Spleen (tissue), 11 donors: ENCODE results near the gene GTPBP1. TPM values are rescaled to one million over a fixed set of nuclear protein-coding genes. Genes with fewer than 3 reads are reported as not detected.
A peak's percentile ranks its signal among the peaks of the same experiment; 100 is the strongest.

Experiments used
- DNase-seq: peaks from one replicate; pipeline ENCODE4 v3.0.0-alpha.2; 2020
- H3K27ac ChIP-seq, 8 donors: fragments of 200-600 bp; sonication (generic) in 7 of 8; 1 replicate in 4 of 8; 2 replicates in 4 of 8; pipeline versions ENCODE4 v1.5.0 to v1.8.0; 2016 to 2021; ENCODE audit warnings: inconsistent platforms in 4 of 8, mild to moderate bottlenecking in 4 of 8, moderate library complexity in 1 of 8
- H3K27me3 ChIP-seq, 7 donors: fragments of 200-600 bp; sonication (generic) in 6 of 7; replicated peaks in 1 of 7; 1 replicate in 4 of 7; 2 replicates in 3 of 7; pipeline versions ENCODE4 v1.5.0 to v1.8.0; 2016 to 2021; ENCODE audit warnings: inconsistent platforms in 3 of 7, mild to moderate bottlenecking in 1 of 7
- H3K36me3 ChIP-seq, 6 donors: fragments of 200-600 bp; sonication (generic) in 5 of 6; 1 replicate in 4 of 6; 2 replicates in 2 of 6; pipeline versions ENCODE4 v1.5.0 to v1.8.0; 2016 to 2021; ENCODE audit warnings: inconsistent platforms in 2 of 6
- H3K4me1 ChIP-seq, 6 donors: fragments of 200-600 bp; sonication (generic) in 5 of 6; 1 replicate in 3 of 6; 2 replicates in 3 of 6; pipeline versions ENCODE4 v1.5.0 to v1.8.0; 2016 to 2021; ENCODE audit warnings: inconsistent platforms in 3 of 6
- H3K4me3 ChIP-seq, 8 donors: fragments of 200-600 bp; sonication (generic) in 7 of 8; 1 replicate in 4 of 8; 2 replicates in 4 of 8; pipeline versions ENCODE4 v1.5.0 to v1.8.0; 2016 to 2021; ENCODE audit warnings: inconsistent platforms in 4 of 8, mild to moderate bottlenecking in 4 of 8, moderate library complexity in 2 of 8
- H3K9me3 ChIP-seq, 8 donors: fragments of 200-600 bp; sonication (generic) in 7 of 8; 1 replicate in 4 of 8; 2 replicates in 4 of 8; pipeline versions ENCODE4 v1.5.0 to v1.8.0; 2016 to 2021; ENCODE audit warnings: inconsistent platforms in 4 of 8
- CTCF ChIP-seq, 11 experiments: fragments of 200-600 bp in 7 of 11; fragments of 450-650 bp in 4 of 11; sonication (generic) in 4 of 11; IDR thresholded peaks in 8 of 11; conservative IDR thresholded peaks in 3 of 11; 1 replicate in 7 of 11; 2 replicates in 4 of 11; pipeline versions ENCODE4 v1.4.0 to v1.8.0; 2016 to 2021; ENCODE audit warnings: antibody characterized with exemption in 11 of 11, inconsistent platforms in 4 of 11, mild to moderate bottlenecking in 1 of 11
- POLR2A ChIP-seq, 3 donors: fragments of 450-650 bp; IDR thresholded peaks; one replicate each; pipeline ENCODE4 v1.5.1; 2017; ENCODE audit warnings: antibody characterized with exemption in 3 of 3, mild to moderate bottlenecking in 1 of 3
- POLR2AphosphoS5 ChIP-seq, 3 donors: sonication (generic); formaldehyde crosslinking; IDR thresholded peaks; one replicate each; pipeline ENCODE4 v1.5.1; 2017; ENCODE audit warnings: antibody characterized with exemption in 3 of 3
- WGBS, 5 donors: extraction: QIAGEN DNeasy Blood & Tissue Kit in 3 of 5; methylation state at CpG; one replicate each; pipeline versions ENCODE4 v1.1.5 to v1.1.7; 2013 to 2018; 5-methylcytosine and 5-hydroxymethylcytosine counted together
- intact Hi-C: fragments of 100-400 bp; cut with DNase I; formaldehyde crosslinking; loops from one replicate; pipeline ENCODE4 v1.15.0; 2023; ENCODE audit warnings: low total_unique reads
- polyA plus RNA-seq, 3 donors: library from polyadenylated mRNA; stranded (reverse); fragments of 200-250 nt; gene quantifications; one replicate each; pipeline ENCODE4 v1.2.1, GENCODE V29; 2013
- total RNA-seq, 7 donors: library from RNA; depleted of rRNA in 3 of 7; stranded (reverse); fragments of >200 nt in 3 of 7; fragmentation: NEBNext Ultra II Directional in 4 of 7; extraction: Animal tissue kit (Norgen Biotek cat#: 25700) in 4 of 7; gene quantifications; one replicate each; pipeline versions ENCODE4 v1.1.0 to v1.2.1, GENCODE V29; 2016 to 2021
- donor health status: healthy with polysubstance abuse.
- donor health status: DM: no; HTN: no; CAD: no; lungs with moderate emphysema.
- donor health status: DM: no; HTN: no; CAD: no.
- donor health status: Bipolar disorder and iron deficiency.
- donor health status: healthy.
- donor health status: DM: no; HTN: no; CAD: no.
- donor health status: DM: yes; HTN: yes; CAD: no.

GTPBP1 gene
- total and polyA plus RNA-seq, 10 donors = 9.7 to 134 (median 91.3) TPM

- 8 to 12% (median 9%) methylated on average over 12 of the region's 12 CpGs for WGBS, 5 donors
- Histone ChIP-seq H3K27ac (peak overlapping the region; percentile 90 to 100 (median 97)), H3K4me3 (peak overlapping the region; percentile 63 to 97 (median 84)), H3K27me3 (no peaks in the 10 kb centered on the region), H3K36me3 (peaks cover 4 to 46% (median 34%) of the 10 kb centered on the region in 6 donors), H3K4me1 (peaks cover 49 to 93% (median 82%) of the 10 kb centered on the region in 6 donors), H3K9me3 (no peaks in the 10 kb centered on the region)
- DNase-seq = no peak
- intact Hi-C loops = no loop called here
- TF ChIP-seq POLR2A (IDR thresholded peaks at IDR 0.05) (no peak), CTCF (IDR thresholded peaks at IDR 0.05 in 8 of 11, conservative IDR thresholded peaks at IDR 0.05 in 3 of 11) (no peak), POLR2AphosphoS5 (IDR thresholded peaks at IDR 0.05) (peak in 1 of 3 donors; percentile 50)
Observed at GRCh38 chr22:38753948-38754750, 48.4 kb downstream of the GTPBP1 start.

GRCh38 chr22:38754751-38755154, 49.0 kb downstream of the GTPBP1 start:
- TF ChIP-seq POLR2AphosphoS5 (IDR thresholded peaks at IDR 0.05) (no peak), CTCF (IDR thresholded peaks at IDR 0.05 in 8 of 11, conservative IDR thresholded peaks at IDR 0.05 in 3 of 11) (no peak), POLR2A (IDR thresholded peaks at IDR 0.05) (no peak)
- DNase-seq = no peak
- Histone ChIP-seq H3K27ac (peak overlapping the region; percentile 90 to 100 (median 97)), H3K9me3 (no peaks in the 10 kb centered on the region), H3K27me3 (no peaks in the 10 kb centered on the region), H3K4me3 (peak overlapping the region; percentile 63 to 97 (median 84)), H3K4me1 (peaks cover 49 to 91% (median 82%) of the 10 kb centered on the region in 6 donors), H3K36me3 (peaks cover 3 to 40% (median 28%) of the 10 kb centered on the region in 6 donors)
- 2 to 7% (median 4%) methylated on average over 12 of the region's 12 CpGs for WGBS, 5 donors
- intact Hi-C loops = no loop called here

GRCh38 chr22:38755155-38755910, 49.6 kb downstream of the GTPBP1 start:
- Histone ChIP-seq H3K27ac (peak overlapping the region; percentile 90 to 100 (median 97)), H3K27me3 (no peaks in the 10 kb centered on the region), H3K4me1 (peaks cover 49 to 89% (median 78%) of the 10 kb centered on the region in 6 donors), H3K36me3 (peaks cover 3 to 34% (median 22%) of the 10 kb centered on the region in 6 donors), H3K4me3 (peak overlapping the region; percentile 63 to 97 (median 84)), H3K9me3 (no peaks in the 10 kb centered on the region)
- WGBS, 5 donors = 0 to 1% (median 0%) methylated on average over 11 to 74 of the region's 74 CpGs
- intact Hi-C loops = no loop called here
- TF ChIP-seq POLR2AphosphoS5 (IDR thresholded peaks at IDR 0.05) (peak; percentile 81 to 95 (median 83)), CTCF (IDR thresholded peaks at IDR 0.05 in 8 of 11, conservative IDR thresholded peaks at IDR 0.05 in 3 of 11) (peak in 1 of 11 experiments; percentile 31), POLR2A (IDR thresholded peaks at IDR 0.05) (peak in 1 of 3 donors; percentile 48)
- peak; percentile 98 for DNase-seq
